ENCODE data around the gene MRPS30.
"Not testable (repeated sequence)": the region's sequence is repeated elsewhere in the genome, so short reads cannot be mapped to it uniquely, and the experiment has no call there.

The MRPS30 gene

DNA sequence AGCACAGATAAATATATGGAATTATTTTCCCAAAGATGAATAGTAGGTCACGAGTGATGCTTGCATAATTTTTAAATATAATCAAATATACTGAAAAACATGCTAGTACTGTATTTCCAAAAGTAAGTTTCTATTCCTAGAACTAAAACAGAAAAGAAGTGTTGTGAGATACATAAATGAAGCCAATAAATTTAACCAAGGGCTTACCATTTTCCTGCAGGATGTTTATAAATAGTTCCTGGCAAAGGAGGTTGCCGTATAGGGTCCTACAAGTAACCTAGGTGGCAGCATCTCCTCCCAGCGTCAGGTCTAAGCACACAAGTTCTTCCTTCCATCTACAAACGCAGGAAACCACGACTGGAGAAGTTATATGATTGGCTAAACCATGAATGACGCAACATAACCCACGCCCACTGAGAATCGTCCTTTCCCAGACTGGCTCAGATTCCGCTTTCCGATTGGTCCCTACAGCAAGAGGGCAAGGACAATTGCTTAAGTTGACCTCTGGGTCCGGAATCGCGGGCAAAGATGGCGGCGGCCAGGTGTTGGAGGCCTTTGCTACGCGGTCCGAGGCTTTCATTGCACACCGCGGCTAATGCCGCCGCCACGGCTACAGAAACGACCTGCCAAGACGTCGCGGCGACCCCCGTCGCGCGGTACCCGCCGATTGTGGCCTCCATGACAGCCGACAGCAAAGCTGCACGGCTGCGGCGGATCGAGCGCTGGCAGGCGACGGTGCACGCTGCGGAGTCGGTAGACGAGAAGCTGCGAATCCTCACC, at the start of gene MRPS30:
TSS of gene MRPS30 (plus strand) at position 513 of the 780 bp plus-strand sequence. CDS start at position 529, 16 bp downstream.
- in situ Hi-C loops (cut with HindIII; ENCODE audit: low sequenced_read_pairs) = no loop called here

DNA sequence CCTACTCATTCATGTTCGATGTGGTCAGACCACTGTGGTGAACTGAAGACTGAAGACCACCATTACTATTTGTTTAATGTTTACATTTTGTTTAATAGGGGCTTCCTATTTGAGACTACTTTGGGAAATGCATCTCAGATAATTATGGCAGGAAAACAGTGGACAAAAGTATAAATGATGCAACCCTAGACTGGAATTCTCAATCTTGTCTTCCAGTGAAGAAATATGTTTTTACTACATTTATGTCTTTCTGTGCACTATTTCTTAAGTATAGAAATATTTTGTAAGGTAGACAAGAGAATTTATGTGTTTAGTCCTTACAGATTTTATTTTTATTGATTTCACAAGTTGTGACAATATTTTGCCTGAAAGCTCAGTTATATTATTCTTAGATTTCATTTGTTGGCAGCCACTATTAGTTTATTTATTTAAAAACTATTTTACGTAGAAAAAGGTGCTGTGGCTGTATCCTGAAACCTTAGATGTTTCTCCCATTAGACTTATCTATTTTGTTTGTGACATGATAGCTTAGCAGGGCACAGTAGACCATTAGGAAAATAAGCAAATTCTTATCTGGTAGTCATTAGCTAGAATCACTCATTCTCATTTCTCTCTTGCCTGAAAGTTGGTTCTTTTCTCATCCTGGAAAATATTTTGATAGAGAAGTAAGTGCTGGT, 39.4 kb upstream of the MRPS30 start:
- in situ Hi-C loops (cut with HindIII; ENCODE audit: low sequenced_read_pairs) = no loop called here

DNA sequence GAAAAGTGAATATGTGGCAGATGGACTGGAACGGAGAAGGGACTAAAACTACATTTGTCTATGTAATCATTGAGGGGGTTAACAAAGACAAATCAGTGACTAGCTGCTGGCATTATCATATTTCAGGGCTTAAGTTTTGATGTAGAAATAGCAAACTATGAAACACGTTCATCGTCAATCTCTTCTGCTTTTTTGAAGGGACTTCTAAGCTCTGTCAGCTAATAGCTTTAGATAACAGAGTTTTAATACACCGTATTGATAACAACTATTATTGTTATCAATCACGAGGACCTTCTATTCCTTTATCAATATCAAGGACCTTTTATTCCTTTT, 38.9 kb upstream of the MRPS30 start:
- in situ Hi-C loops (cut with HindIII; ENCODE audit: low sequenced_read_pairs) = no loop called here

DNA sequence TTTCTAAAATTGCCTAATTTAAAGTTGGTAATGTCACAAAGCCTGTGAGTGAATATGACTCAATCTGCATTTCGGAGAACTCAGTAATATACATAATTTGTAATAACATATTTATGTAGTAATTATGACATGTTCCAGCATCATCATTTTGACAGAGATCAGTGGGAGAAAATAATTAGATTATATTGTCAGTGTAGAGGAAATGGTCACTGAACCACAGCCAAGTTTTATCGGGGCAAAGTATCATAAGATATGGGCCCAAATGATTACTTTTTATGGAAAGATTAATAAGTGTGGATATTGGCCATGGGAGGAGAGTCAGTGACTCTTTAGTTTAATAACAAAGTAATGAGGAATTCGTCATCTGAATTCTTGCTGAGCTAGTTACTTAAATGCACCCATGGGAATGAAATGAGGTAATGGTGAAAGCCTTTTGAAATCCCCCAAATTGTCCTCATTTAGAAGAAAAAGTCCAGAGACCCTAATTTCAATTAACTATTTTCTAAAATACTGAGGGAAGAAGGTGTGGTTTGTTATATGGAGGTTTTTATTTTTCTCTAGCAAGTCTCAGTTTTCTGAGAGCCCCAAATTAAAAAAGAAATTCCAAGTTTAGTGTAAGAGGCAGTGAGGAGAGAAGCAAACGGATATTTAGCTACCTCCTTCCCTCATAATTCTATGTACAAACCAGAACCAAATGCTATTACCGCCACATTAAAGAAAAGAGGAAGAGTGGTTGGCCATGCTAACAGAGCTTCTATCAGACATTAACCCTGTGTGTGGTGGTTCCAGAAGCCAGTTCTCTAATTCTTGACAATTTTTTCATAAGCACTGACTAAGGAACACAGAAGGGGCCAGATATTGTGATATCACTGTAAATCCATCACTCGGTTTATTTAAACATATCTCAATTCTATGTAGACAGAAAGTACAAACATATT, 37.7 kb upstream of the MRPS30 start:
- in situ Hi-C loops (cut with HindIII; ENCODE audit: low sequenced_read_pairs) = no loop called here

DNA sequence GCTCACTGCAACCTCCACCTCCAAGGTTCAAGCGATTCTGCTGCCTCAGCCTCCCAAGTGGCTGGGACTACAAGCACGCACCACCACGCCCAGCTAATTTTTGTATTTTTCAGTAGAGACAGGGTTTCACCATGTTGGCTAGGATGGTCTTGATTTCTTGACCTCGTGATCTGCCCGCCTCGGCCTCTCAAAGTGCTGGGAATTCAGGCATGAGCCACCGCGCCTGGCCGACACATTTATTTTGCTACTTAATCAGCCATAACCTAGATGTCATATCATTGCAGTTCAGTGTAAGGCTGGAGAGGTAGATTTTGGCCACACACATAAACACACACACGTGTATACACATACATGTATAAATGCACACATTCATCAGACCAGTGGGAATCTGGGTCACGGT, 36.4 kb upstream of the MRPS30 start:
- in situ Hi-C loops (cut with HindIII; ENCODE audit: low sequenced_read_pairs) = not testable (repeated sequence)

DNA sequence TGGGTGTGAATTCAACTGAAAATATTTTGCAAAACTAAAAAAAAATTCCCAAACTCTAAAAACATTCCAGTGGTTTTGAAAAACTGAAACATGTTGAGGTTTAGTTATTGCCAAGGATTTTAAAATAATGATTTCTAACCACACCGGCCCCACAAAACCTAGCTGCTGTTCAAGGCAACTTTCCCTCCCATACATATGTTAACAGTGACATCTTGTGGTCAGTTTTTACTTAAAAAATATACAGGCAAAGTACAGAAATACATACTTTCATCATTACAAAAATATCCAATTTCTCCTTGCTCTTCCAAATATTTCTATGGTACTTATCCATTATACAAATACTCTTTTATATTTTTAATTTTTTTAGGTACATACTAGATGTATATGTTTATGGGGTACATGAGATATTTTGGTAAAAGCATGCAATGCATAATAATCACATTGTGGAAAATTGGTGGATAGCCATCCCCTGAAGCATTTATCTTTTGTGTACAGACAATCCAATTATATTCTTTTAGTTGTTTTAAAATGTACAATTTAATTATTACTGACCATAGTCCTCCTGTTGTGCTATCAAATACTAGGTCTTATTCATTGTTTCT, 34.4 kb upstream of the MRPS30 start:
- in situ Hi-C loops (cut with HindIII; ENCODE audit: low sequenced_read_pairs) = no loop called here

DNA sequence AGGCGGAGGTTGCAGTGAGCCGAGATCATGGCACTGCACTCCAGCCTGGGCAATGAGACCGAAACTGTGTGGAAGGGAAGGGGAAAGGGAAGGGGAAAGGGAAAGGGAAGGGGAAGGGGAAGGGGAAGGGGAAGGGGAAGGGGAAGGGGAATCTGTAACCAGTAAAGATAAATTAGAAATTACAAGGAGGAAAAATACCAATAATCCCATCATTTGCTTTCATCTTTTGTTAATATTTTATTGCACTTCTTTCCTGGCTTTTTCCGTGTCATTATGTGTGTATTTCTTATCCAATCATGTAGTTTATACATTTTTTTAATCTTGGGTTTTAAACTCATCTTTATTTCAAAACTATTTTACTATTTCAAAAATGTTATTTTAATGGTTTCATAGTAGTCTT, 29.6 kb upstream of the MRPS30 start:
- in situ Hi-C loops (cut with HindIII; ENCODE audit: low sequenced_read_pairs) = no loop called here

DNA sequence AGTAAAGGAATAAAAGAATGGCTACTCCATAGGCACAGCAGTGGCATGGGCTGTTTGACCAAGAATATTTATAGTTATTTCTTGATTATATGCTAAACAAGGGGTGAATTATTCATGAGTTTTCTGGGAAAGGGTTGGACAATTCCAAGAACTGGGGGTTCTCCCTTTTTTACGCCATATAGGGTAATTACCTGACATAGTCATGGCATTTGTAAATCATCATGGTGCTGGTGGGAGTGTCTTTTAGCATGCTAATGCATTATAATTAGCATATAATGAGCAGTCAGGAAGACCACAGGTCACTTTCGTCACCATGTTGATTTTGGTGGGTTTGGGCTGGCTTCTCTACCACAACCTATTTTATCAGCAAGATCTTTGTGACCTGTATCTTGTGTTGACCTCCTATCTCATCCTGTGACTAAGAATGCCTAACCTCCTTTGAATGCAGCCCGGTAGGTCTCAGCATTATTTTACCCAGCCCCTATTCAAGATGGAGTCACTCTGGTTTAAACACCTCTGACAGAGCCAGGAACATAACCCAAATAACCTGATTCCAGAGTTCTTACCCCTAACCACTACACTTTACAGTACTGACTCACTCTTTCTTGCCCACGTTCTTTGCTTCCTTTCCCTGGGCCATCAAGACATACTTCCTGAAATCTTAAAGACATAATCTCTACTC, 25.0 kb upstream of the MRPS30 start:
- in situ Hi-C loops (cut with HindIII; ENCODE audit: low sequenced_read_pairs) = no loop called here

DNA sequence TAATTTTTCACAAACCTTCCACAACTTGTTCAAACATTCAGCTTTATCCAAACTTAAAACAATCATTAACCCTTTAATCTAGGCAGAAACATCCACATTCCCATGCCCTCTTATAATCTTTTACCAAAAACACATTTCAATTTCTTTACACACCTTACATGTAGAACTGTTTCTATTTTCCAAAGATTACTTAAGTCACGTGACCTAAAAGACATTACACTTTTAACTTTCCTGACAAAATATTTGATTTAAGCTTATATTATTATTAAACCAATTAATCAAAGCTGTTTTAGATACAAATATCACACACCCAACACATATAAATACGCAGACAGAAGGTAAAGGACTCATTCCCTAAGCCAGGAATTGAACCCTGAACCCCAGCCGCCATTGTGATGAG, 21.0 kb upstream of the MRPS30 start:
- in situ Hi-C loops (cut with HindIII; ENCODE audit: low sequenced_read_pairs) = no loop called here

DNA sequence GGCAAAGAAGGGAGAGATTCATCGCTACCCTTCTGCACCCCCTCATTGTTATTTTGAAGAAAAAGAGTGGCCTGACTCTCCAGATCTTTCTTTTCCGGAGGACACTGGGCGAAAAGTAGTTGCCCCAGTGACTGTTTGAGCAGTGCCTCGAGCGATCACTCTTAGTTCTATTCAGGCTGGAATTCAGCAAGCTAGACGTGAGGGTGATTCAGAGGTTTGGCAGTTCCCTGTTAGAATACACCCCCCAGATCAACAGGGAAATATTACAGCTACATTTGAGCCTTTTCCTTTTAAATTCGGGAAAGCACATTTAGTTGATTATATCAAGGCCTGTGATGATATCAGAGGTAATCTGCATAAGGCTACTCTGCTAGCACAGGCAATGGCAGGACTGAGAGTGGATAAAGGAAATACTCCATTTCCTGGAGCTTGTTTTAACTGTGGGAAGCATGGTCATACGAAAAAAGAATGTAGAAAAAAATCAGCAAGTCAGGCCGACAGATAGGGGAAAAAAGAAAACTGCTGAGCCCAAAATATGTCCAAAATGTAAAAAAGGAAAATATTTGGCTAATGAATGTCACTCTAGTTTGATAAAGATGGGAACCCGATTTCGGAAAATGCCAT, 19.3 kb upstream of the MRPS30 start:
- in situ Hi-C loops (cut with HindIII; ENCODE audit: low sequenced_read_pairs) = not testable (repeated sequence)

DNA sequence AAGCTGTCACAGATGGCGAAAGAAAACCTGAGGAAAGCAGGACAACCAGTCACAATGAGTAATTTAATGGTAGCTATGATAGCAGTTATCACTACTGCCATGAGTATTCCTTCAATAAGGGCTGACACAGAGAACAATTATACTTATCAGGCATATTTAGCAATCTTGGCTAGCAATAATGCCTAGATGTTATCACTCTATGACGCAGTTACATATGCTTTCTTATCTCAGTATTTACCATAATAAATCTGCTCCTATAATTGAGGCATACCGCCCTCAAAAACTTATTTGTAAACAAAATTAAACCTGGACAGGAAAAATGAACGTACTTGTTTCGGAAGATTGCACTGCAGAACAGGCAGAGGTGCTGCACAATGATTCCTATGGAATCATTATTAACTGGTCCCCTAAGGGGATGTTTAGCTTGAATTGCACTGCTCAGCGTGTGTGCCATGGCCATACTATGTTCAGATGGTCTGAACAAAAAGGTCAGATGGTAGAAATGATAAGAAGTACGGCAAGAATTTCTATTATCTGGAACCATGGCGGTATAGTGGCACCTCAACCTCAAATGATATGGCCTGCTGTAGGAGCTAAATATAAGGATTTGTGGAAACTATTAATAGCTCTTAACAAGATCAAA, 16.6 kb upstream of the MRPS30 start:
- in situ Hi-C loops (cut with HindIII; ENCODE audit: low sequenced_read_pairs) = not testable (repeated sequence)

DNA sequence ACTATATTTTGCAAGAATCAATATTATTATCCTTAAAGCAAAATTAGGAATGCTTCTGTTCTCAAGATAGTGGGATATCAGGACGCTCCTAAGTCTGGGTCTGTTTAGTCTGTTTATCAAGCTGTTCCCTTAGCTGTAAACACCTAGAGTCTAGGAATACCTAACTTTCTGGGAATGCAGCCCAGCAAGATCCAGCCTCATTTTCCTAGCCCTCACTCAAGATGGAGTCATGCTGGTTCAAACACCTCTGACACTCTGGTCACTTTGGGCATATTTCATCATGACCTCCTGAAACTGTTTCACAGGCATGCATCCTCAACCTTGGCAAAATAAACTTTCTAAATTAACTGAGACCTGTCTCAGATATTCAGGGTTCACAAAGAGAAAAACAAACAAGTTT, 14.4 kb upstream of the MRPS30 start:
- in situ Hi-C loops (cut with HindIII; ENCODE audit: low sequenced_read_pairs) = no loop called here

DNA sequence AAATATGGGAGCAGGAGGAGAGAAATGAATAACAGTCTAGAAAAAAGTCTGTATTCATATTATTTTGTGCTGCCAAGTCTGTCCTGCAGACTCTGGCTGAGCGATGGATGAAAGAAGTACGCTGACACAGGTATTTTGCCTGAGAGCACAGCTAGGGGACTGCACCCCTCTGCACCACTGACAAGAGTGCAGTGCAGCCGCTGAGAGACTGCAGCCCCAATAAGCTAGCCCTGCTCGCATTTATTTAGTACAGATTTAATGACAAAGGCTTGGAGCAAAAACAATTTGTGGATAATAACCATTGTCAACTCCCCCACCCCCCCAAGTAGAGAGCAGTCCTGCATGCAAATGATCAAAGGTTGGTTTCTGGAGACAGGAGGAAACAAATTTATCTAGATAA, 13.3 kb upstream of the MRPS30 start:
- in situ Hi-C loops (cut with HindIII; ENCODE audit: low sequenced_read_pairs) = no loop called here

DNA sequence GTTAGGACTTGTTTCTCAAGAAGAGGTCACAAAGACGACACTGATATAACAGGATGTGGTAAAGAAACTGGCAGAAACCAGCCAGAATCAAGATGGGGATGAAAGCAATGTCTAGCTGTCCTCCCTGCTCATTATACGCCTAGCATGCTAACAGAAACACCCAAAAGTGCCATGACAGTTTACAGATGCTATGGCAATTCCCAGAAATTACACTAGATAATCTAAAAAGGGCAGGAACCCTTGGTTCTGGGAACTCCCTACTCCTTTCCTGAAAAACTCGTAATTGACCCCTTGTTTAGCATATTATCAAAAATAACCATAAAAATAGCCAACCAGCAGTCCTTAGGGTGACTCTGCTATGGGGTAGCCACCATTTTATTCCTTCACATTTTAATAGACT, 10.9 kb upstream of the MRPS30 start:
- in situ Hi-C loops (cut with HindIII; ENCODE audit: low sequenced_read_pairs) = no loop called here

DNA sequence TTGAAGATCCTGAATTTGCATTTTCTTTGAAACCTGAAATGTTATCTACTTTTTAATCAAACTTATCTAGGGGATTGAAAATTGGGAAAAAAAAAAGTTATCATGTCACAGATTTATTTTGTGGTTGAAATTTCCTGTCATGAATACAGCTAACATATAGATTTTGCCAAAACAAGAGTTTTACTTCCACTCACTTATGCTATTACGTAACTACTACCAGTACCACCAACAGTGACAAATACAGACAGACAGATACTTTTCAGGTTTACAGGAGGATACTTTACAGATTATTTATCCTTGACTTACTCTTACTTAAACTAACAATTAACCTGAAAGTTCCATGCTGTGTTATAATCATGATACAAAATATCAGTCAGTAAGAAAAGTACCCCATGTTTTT, 6.8 kb upstream of the MRPS30 start:
- in situ Hi-C loops (cut with HindIII; ENCODE audit: low sequenced_read_pairs) = no loop called here

DNA sequence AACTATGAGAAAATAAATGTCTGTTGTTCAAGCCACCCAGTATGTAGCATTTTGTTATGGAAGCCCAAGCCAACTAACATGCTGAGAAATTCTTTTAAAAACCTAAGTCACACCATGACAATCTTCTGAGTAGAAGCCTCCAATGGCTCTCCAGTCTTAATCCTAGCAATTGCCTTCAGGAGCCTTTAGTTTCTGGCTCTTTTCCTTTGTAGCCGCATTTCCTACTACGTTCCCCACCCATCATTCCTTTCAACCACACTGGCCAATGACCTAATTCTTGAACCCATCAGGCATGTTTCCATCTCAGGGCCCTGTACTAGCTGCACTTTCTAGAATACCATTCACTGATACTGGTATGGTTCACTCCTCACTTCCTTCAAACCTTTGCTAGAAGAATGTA, 2.1 kb upstream of the MRPS30 start:
- in situ Hi-C loops (cut with HindIII; ENCODE audit: low sequenced_read_pairs) = no loop called here

DNA sequence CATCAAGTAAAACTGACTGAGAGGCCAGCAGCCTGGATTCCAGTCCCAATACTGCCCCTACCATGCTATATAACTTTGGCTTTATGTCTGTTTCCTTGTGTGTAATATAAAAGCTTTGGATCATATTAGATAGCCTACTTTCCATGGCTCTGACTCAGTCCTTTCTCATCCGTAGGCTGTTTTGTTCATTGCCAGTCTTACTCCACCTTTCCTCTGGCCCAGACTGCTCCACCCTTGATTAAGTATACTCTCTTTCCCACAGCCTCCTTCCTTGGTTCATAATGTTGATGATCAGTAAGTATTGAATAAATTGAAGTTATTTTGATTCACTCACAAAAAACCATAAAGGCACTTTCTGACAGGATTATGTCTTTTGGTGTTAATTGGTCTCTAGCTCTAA, 1.5 kb upstream of the MRPS30 start:
- in situ Hi-C loops (cut with HindIII; ENCODE audit: low sequenced_read_pairs) = no loop called here

DNA sequence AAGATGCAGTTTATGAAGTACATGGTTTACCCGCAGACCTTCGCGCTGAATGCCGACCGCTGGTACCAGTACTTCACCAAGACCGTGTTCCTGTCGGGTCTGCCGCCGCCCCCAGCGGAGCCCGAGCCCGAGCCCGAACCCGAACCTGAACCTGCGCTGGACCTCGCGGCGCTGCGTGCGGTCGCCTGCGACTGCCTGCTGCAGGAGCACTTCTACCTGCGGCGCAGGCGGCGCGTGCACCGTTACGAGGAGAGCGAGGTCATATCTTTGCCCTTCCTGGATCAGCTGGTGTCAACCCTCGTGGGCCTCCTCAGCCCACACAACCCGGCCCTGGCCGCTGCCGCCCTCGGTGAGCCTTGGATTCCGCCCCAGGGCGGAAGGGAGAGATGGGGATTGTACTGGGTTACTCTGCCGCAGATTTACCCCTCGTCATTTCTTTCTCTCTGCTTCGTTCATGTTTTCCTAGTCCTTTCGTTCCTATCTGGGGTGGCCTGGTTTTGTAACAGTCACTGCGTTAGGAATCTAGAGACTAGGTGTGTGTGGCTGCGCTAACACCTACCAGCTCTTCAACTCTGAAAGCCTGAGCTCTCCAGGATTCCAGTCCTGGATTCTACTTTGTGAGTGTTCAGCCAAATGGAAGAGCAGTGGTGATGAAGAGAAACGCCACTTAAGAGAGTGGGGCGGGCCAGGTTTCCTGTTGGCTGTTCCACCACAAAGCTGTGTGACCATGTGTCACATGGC, 638 bp downstream of the MRPS30 start:
- in situ Hi-C loops (cut with HindIII; ENCODE audit: low sequenced_read_pairs) = no loop called here

DNA sequence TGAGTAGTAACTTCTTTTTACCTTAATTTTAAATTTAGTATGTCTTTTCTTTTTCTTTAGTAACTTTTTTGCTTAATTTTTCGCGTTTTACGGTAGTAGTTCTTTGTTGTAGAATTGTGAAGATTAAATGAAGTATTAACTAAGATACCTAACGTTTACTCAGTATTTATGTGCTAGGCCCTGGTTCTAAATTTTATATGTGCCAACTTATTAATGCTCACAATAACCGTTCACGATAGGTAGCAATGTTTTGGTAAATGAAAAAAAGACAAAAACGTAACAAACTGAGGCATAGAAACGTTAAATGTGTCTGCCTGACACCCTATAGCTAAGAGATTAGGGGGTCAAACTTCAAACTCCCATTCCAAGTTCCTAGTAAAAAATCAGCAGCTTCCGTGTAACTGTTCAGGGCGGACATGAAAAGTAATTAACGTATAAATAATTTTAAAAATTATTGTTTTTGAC, 1.2 kb downstream of the MRPS30 start:
- in situ Hi-C loops (cut with HindIII; ENCODE audit: low sequenced_read_pairs) = no loop called here
